Transverse colon (tissue), 3 donors: Measurements from ENCODE around the gene POP5.

Source experiments
- EP300 ChIP-seq: sonication (generic); formaldehyde crosslinking; IDR thresholded peaks from one replicate; pipeline ENCODE4 v1.6.1; 2017; ENCODE audit warnings: antibody characterized with exemption, low read depth
- POLR2A ChIP-seq: fragments of 450-650 bp; IDR thresholded peaks from one replicate; pipeline ENCODE4 v1.6.1; 2016; ENCODE audit warnings: antibody characterized with exemption, mild to moderate bottlenecking, moderate library complexity
- TF ChIP-seq, protein P1 (sequence below), 5 experiments: fragments of 200-600 bp in 3 of 5; fragments of 450-650 bp in 2 of 5; sonication (generic) in 3 of 5; IDR thresholded peaks; 1 replicate in 2 of 5; 2 replicates in 3 of 5; pipeline ENCODE4 v1.5.1; 2016 to 2017; ENCODE audit warnings: antibody characterized with exemption in 5 of 5, inconsistent platforms in 3 of 5, mild to moderate bottlenecking in 2 of 5, moderate library complexity in 1 of 5

DNA sequence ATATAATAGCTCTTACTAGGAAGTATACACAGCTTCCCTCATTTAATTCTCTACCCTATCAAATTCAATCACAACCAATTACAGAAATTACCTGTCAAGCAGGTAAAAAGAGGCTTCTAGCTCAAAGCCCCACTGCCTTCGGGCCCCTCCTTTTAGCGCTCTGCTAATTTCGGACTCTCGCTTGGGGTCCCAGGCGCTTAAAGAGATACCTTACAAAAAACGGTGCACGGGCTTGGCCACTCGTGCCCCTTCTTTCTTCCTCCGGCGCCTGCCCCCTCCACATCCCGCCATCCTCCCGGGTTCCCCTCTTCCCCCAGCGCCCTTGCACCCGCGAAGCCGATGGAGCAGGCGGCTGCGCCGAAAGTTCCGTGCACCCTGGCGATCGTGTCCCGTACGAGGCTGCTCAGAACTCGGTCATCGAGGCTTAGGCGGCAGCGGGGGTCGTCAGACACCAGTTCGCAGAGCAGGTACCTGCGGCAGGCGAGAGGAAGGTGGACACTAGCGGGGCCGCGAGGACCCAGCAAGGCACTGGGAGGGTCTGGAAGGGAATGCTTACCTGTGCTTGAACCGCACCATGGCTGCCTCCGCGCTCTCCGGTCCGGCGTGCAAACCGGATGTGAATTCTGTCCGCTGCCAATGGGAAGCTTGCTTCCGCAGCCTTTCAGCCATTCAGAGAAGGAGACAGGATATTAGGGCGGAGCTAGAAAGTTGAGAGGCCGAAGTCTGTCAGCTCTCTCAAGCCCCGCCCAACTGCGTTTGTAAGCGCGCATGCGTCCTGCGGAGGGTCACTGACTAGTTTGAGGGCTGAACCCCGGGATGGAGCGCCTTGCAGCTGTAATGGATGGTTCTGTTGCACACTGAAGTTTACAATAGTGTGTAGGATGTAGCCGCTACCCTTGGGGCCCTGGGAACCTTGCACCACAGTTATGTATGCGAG lies at the start of gene POP5:
- TF ChIP-seq EP300 (no peak), POLR2A (peak; percentile 82)
- TF ChIP-seq, protein P1, sequence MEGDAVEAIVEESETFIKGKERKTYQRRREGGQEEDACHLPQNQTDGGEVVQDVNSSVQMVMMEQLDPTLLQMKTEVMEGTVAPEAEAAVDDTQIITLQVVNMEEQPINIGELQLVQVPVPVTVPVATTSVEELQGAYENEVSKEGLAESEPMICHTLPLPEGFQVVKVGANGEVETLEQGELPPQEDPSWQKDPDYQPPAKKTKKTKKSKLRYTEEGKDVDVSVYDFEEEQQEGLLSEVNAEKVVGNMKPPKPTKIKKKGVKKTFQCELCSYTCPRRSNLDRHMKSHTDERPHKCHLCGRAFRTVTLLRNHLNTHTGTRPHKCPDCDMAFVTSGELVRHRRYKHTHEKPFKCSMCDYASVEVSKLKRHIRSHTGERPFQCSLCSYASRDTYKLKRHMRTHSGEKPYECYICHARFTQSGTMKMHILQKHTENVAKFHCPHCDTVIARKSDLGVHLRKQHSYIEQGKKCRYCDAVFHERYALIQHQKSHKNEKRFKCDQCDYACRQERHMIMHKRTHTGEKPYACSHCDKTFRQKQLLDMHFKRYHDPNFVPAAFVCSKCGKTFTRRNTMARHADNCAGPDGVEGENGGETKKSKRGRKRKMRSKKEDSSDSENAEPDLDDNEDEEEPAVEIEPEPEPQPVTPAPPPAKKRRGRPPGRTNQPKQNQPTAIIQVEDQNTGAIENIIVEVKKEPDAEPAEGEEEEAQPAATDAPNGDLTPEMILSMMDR (IDR thresholded peaks at IDR 0.05), result no peak
